ENCODE measurements around the gene NRTN. TPM values are rescaled to one million over a fixed set of nuclear protein-coding genes. Genes with fewer than 3 reads are reported as not detected.
A peak's percentile ranks its signal among the peaks of the same experiment; 100 is the strongest.

Gene NRTN
- total RNA-seq, 4 donors from 2014 or later, result 12.9 to 53.0 (median 29.5) TPM

DNA sequence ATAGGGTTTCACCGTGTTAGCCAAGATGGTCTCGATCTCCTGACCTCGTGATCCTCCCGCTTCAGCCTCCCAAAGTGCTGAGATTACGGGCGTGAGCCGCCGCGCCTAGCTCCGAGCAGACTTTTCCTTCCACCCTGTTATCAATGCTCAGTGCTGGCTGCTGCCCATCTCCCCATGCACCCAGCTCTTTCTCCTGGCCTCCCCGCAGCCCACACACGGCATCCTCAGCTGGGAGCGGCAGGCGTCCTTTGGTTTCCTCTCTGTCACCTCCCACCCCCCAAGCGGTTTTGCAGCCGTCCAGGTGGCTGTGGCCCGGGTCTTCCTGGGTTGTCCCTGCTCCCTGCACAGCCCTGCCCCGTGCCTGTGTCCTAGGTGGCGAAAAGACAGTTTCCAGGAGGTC lies 32.5 kb upstream of the NRTN start:
- H3K36me3 ChIP-seq, result no peaks in the 10 kb centered on the region
- no peaks in the 10 kb centered on the region for H3K9me3 ChIP-seq
- H3K27ac ChIP-seq (replicated peaks in 1 of 4), result no peak overlapping the region
- H3K4me3 ChIP-seq, result no peak overlapping the region
- H3K27me3 ChIP-seq, result no peaks in the 10 kb centered on the region
- H3K4me1 ChIP-seq, result peaks cover 0 to 15% (median 8%) of the 10 kb centered on the region in 4 donors
- TF ChIP-seq, protein P1, sequence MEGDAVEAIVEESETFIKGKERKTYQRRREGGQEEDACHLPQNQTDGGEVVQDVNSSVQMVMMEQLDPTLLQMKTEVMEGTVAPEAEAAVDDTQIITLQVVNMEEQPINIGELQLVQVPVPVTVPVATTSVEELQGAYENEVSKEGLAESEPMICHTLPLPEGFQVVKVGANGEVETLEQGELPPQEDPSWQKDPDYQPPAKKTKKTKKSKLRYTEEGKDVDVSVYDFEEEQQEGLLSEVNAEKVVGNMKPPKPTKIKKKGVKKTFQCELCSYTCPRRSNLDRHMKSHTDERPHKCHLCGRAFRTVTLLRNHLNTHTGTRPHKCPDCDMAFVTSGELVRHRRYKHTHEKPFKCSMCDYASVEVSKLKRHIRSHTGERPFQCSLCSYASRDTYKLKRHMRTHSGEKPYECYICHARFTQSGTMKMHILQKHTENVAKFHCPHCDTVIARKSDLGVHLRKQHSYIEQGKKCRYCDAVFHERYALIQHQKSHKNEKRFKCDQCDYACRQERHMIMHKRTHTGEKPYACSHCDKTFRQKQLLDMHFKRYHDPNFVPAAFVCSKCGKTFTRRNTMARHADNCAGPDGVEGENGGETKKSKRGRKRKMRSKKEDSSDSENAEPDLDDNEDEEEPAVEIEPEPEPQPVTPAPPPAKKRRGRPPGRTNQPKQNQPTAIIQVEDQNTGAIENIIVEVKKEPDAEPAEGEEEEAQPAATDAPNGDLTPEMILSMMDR (IDR thresholded peaks at IDR 0.05), result no peak
- TF ChIP-seq POLR2A (IDR thresholded peaks at IDR 0.05; ENCODE audit: low read depth), result no peak
- no peak for TF ChIP-seq POLR2AphosphoS5 (IDR thresholded peaks at IDR 0.05)
- no peak for TF ChIP-seq EP300 (IDR thresholded peaks at IDR 0.05)
- DNase-seq (ENCODE audit: extremely low spot score), result no peak
- 84% methylated on average over 19 of the region's 19 CpGs for WGBS
- intact Hi-C loops (cut with DNase I), result no loop called here

DNA sequence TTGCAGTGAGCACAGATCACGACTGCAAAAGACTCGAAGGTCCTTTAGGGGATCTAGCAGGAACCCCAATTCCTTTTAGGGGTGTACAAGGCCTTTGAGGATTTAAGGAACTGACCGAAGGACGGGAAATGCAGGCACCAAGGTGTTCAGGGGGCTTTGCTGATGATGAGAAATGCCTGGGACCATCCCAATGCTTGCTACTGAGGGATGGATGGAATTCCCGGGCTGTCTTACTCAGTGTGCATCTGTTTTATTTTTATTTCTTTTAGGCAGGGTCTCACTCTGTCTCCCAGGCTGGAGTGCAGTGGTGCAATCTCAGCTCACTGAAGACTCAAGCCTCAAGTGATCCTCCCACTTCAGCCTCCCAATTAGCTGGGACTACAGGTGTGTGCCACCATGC lies 31.6 kb upstream of the NRTN start:
- intact Hi-C loops (cut with DNase I), result no loop called here
- 90% methylated on average over 5 of the region's 5 CpGs for WGBS

DNA sequence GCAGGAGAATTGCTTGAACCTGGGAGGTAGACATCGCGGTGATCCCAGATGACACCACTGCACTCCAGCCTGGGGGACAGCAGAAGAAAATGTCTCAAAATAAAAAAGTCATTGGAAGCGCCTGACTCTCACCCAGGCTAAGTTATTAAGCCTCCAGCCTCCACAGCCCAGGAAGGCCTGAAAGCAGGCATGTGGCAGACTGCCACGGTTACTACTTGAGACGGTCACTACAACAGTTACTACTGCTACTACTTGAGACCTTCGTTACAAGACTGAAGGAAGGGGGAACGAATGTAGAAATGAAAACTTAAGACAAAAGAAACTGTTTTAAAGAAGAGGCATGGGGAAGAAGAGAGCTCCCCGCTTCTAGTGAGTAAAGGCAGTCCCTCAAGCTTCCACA lies 29.9 kb upstream of the NRTN start:
- WGBS, result 71% methylated on average over 8 of the region's 8 CpGs
- no peak for TF ChIP-seq POLR2A (IDR thresholded peaks at IDR 0.05; ENCODE audit: low read depth)
- no peak for TF ChIP-seq POLR2AphosphoS5 (IDR thresholded peaks at IDR 0.05)
- TF ChIP-seq, protein P1 (IDR thresholded peaks at IDR 0.05), result no peak
- no peak for TF ChIP-seq EP300 (IDR thresholded peaks at IDR 0.05)
- no peak overlapping the region for H3K4me3 ChIP-seq
- DNase-seq (ENCODE audit: extremely low spot score), result no peak
- no peaks in the 10 kb centered on the region for H3K36me3 ChIP-seq
- H3K9me3 ChIP-seq, result no peaks in the 10 kb centered on the region
- no peaks in the 10 kb centered on the region for H3K27me3 ChIP-seq
- peak overlapping the region in 1 of 4 donors; percentile 13 for H3K27ac ChIP-seq (replicated peaks in 1 of 4)
- intact Hi-C loops (cut with DNase I), result no loop called here
- H3K4me1 ChIP-seq, result peaks cover 0 to 15% (median 8%) of the 10 kb centered on the region in 4 donors

More for the DNA sequence above, 31.6 kb upstream of the NRTN start:
- Histone ChIP-seq H3K36me3 (no peaks in the 10 kb centered on the region), H3K4me1 (peaks cover 0 to 15% (median 8%) of the 10 kb centered on the region in 4 donors), H3K9me3 (no peaks in the 10 kb centered on the region), H3K27me3 (no peaks in the 10 kb centered on the region), H3K27ac (replicated peaks in 1 of 4) (peak overlapping the region in 1 of 4 donors; percentile 7), H3K4me3 (no peak overlapping the region)
- TF ChIP-seq EP300 (IDR thresholded peaks at IDR 0.05) (no peak), POLR2A (IDR thresholded peaks at IDR 0.05; ENCODE audit: low read depth) (no peak), POLR2AphosphoS5 (IDR thresholded peaks at IDR 0.05) (no peak)
- TF ChIP-seq, protein P1 (IDR thresholded peaks at IDR 0.05), result no peak
- no peak for DNase-seq (ENCODE audit: extremely low spot score)

DNA sequence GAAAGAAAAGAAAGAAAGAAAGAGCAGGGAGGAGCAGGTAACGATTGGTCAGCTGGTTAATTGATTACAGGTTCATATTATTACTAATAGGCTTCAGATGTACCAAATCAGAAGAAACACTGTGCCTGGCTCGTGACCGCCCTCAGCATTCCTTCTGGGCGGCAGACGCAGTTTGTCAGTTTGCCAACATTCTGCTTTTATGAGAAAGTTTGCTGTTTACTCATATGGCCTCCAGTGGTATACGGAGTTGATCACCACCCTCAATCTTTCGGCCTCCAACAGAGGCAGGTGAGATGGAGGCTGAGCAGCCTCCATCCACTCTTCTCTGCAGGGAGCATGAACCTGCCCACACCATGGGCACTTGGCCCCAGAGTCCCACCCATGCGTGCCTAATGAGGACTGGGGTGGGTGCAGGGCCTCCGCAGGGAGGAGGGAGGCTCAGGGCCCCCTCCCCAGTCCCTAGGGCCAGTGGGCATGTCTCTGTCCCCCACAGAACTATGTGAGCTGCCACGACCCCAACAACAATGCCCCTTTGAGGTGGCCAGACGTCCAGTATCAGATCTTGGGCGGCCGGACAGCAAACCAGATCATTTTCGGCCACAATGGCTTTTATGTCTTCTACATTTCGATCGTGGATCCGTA lies 29.1 kb upstream of the NRTN start:
- no peaks in the 10 kb centered on the region for H3K36me3 ChIP-seq
- no peak overlapping the region for H3K4me3 ChIP-seq
- intact Hi-C loops (cut with DNase I), result no loop called here
- no peaks in the 10 kb centered on the region for H3K9me3 ChIP-seq
- no peak for TF ChIP-seq POLR2A (IDR thresholded peaks at IDR 0.05; ENCODE audit: low read depth)
- no peak for TF ChIP-seq POLR2AphosphoS5 (IDR thresholded peaks at IDR 0.05)
- TF ChIP-seq, protein P1 (IDR thresholded peaks at IDR 0.05), result no peak
- no peak for TF ChIP-seq EP300 (IDR thresholded peaks at IDR 0.05)
- no peaks in the 10 kb centered on the region for H3K27me3 ChIP-seq
- no peak for DNase-seq (ENCODE audit: extremely low spot score)
- H3K4me1 ChIP-seq, result peaks cover 0 to 15% (median 8%) of the 10 kb centered on the region in 4 donors
- no peak overlapping the region for H3K27ac ChIP-seq (replicated peaks in 1 of 4)
- WGBS, result 80% methylated on average over 15 of the region's 17 CpGs
